ENCODE data around the gene TULP4. TPM values are rescaled to one million over a fixed set of nuclear protein-coding genes. Genes with fewer than 3 reads are reported as not detected.

The TULP4 gene
- total and polyA plus RNA-seq, 2 of the 8 experiments (the other 6 are each of a cell fraction or from before 2014, with no cell fraction given) = 7.7 to 51.6 TPM

- Histone ChIP-seq H3K23me2 (ENCODE audit: low read depth, low read length) (no peaks in the 10 kb centered on the region), H3K36me3 (ENCODE audit: control insufficient read depth in 2 of 4, insufficient read depth in 4 of 4, low read length in 3 of 4) (no peaks in the 10 kb centered on the region), H3K4me1 (replicated peaks in 1 of 4; ENCODE audit: control insufficient read depth in 3 of 4, insufficient read depth in 4 of 4, low read length in 3 of 4) (peaks cover 0 to 3% (median 1%) of the 10 kb centered on the region in 4 experiments; a peak in 4 of 7 replicates), H2BK20ac (ENCODE audit: low read length) (no peak overlapping the region), H3K18ac (ENCODE audit: extremely low read depth, low read length) (no peak overlapping the region), H2BK12ac (ENCODE audit: low read depth, low read length) (no peak overlapping the region), H2AFZ (ENCODE audit: low read length) (no peak overlapping the region), H3K27ac (ENCODE audit: low read depth, low read length) (no peak overlapping the region), H3K9ac (replicated peaks in 1 of 4; ENCODE audit: extremely low read depth in 1 of 4, low read depth in 3 of 4, low read length in 3 of 4) (no peak overlapping the region), H3K4ac (replicated peaks; ENCODE audit: insufficient read length, low read depth, low read length) (no peak overlapping the region), H2BK120ac (replicated peaks; ENCODE audit: low read depth, low read length) (no peak overlapping the region), H4K5ac (ENCODE audit: insufficient read length, low read depth, low read length) (no peak overlapping the region), H2BK15ac (ENCODE audit: low read length) (no peak overlapping the region), H3K56ac (replicated peaks; ENCODE audit: insufficient read length, low read depth, low read length) (no peak overlapping the region), H2AK5ac (ENCODE audit: low read depth, low read length) (no peak overlapping the region), H3K4me3 (ENCODE audit: extremely low read depth in 1 of 4, insufficient read depth in 2 of 4, low read depth in 3 of 4, low read length in 4 of 4) (no peak overlapping the region), H4K91ac (replicated peaks; ENCODE audit: insufficient read length, low read length) (no peak overlapping the region), H4K8ac (ENCODE audit: extremely low read depth, insufficient read depth, low read length) (no peak overlapping the region), H3K14ac (ENCODE audit: insufficient read length) (no peak overlapping the region), H3K23ac (ENCODE audit: insufficient read length) (no peak overlapping the region), H3K79me1 (ENCODE audit: low read depth, low read length) (no peaks in the 10 kb centered on the region), H3K27me3 (replicated peaks in 1 of 4; ENCODE audit: control insufficient read depth in 3 of 4, extremely low read depth in 1 of 4, insufficient read depth in 3 of 4, low read length in 3 of 4) (no peaks in the 10 kb centered on the region), H3K4me2 (ENCODE audit: insufficient read depth in 1 of 2, low read depth in 2 of 2, low read length in 2 of 2) (no peak overlapping the region), H2BK5ac (ENCODE audit: low read depth, low read length) (no peak overlapping the region), H3K9me3 (ENCODE audit: insufficient read depth in 2 of 2, low read depth in 1 of 2, low read length in 1 of 2) (no peaks in the 10 kb centered on the region), H3K79me2 (ENCODE audit: control insufficient read depth in 1 of 2, insufficient read depth in 2 of 2, low read length in 2 of 2) (no peaks in the 10 kb centered on the region), H4K20me1 (replicated peaks in 1 of 2; ENCODE audit: control insufficient read depth in 1 of 2, insufficient read depth in 2 of 2, low read length in 2 of 2) (no peaks in the 10 kb centered on the region)
- DNase-seq (ENCODE audit: low read depth in 1 of 2, low spot score in 2 of 2) = no peak
- ChIA-PET POLR2A (ENCODE audit: partially characterized antibody) (no interaction called here), CTCF (ENCODE audit: partially characterized antibody) (interaction anchor here (1.0 to 1.4 kb wide), 2 partner anchors 16 to 292 kb away, joined by 3 to 4 read pairs; no protein-coding TSS in a partner anchor)
- TF ChIP-seq MAX (IDR thresholded peaks at IDR 0.05) (no peak), SP4 (IDR thresholded peaks at IDR 0.05; ENCODE audit: low read length) (no peak)
- FAIRE-seq = no peak
- WGBS, 2 experiments (ENCODE audit: extremely low coverage in 1 of 2, insufficient coverage in 1 of 2, insufficient read length in 1 of 2, insufficient replicate concordance in 2 of 2, low coverage in 1 of 2, low lambda C conversion rate in 2 of 2, missing lambda C conversion rate in 1 of 2) = 89% methylated on average over 4 of the region's 4 CpGs; no CpG with 5 or more reads in 1 of the 2 experiments
Measured at GRCh38 chr6:158512809-158513208, 200.5 kb downstream of the TULP4 start.
